Islet precursor cell (in vitro differentiated cells): ENCODE results near the gene IL16.
"Not testable (repeated sequence)": the region's sequence is repeated elsewhere in the genome, so short reads cannot be mapped to it uniquely, and the experiment has no call there.

Experiments used
- DNase-seq: peaks from one replicate; pipeline ENCODE4 v3.0.0-alpha.2; 2018

IL16 gene

GRCh38 chr15:81341351-81341750 lies 144.7 kb downstream of the IL16 start:
- no peak for DNase-seq

- DNase-seq: no peak
Observed at GRCh38 chr15:81343371-81343770, 146.7 kb downstream of the IL16 start.

- DNase-seq: no peak
Observed at GRCh38 chr15:81346611-81347010, 149.9 kb downstream of the IL16 start.

GRCh38 chr15:81347910-81348309 lies 151.2 kb downstream of the IL16 start:
- DNase-seq: no peak

- DNase-seq: not testable (repeated sequence)
Observed at GRCh38 chr15:81348691-81349090, 152.0 kb downstream of the IL16 start.

- no peak for DNase-seq
Observed at GRCh38 chr15:81349271-81349670, 152.6 kb downstream of the IL16 start.

- no peak for DNase-seq
Observed at GRCh38 chr15:81351651-81352050, 155.0 kb downstream of the IL16 start.

- no peak for DNase-seq
Observed at GRCh38 chr15:81356252-81356651, 159.6 kb downstream of the IL16 start.

GRCh38 chr15:81357180-81357686 lies 160.6 kb downstream of the IL16 start:
- no peak for DNase-seq

GRCh38 chr15:81358248-81358647 lies 161.6 kb downstream of the IL16 start:
- no peak for DNase-seq

GRCh38 chr15:81360491-81360890 lies 163.8 kb downstream of the IL16 start:
- DNase-seq: no peak

GRCh38 chr15:81361891-81362290 lies 165.2 kb downstream of the IL16 start:
- no peak for DNase-seq

GRCh38 chr15:81362790-81363189 lies 166.1 kb downstream of the IL16 start:
- DNase-seq: no peak

- DNase-seq: no peak
Observed at GRCh38 chr15:81363276-81363675, 166.6 kb downstream of the IL16 start.
